Measurements from ENCODE around the gene TACR1. TPM values are rescaled to one million over a fixed set of nuclear protein-coding genes. Genes with fewer than 3 reads are reported as not detected.

The TACR1 gene
- total and polyA plus RNA-seq, 2 of the 13 experiments (the other 11 are each of a cell fraction or from before 2014, with no cell fraction given) = not detected

DNA sequence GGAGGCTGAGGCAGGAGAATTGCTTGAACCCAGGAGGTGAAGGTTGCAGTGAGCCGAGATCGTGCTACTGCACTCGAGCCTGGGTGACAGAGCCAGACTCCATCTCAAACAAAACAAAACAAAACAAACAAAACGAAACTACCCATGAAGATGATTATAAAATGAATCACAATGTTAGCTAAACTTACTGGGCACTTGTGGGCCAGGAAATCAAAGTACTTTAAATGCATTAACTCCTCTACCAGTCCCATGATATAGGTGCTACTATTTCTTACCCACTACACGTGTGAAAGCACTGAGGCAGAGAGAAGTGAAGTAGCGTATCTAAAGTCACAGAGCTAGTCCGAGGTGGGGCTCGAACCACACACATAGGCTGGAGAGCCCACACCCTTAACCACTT, 187.2 kb downstream of the TACR1 start:
- in situ Hi-C loops (cut with HindIII; ENCODE audit: extremely low pct_ligation_motif_present, low pct_unique_long_range_greater_than_20kb) = no loop called here
- BruUV-seq (replicated peaks) = no TSS peak

DNA sequence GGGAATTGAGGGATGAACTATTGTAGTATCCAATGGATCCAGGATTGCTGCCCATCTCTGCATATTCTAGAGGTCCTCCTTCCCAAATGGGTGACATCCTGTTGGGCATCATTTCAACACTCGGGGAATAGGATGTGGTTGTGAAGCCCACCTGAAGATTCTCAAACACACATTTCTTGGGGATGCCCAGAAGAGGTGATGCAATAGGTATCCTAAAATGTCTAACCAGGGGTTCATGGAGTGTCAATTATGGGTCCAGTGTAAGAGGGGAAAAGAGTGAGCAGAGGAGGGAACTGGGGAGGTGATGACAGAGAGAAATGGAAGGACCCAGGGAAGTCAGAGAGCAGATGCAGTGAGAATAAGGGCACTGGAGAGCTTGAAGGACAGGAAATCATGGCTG, 188.7 kb downstream of the TACR1 start:
- BruUV-seq (replicated peaks) = no TSS peak
- Histone ChIP-seq H3K79me2 (ENCODE audit: insufficient read depth, low read length) (no peaks in the 10 kb centered on the region), H2AFZ (ENCODE audit: low read length) (no peak overlapping the region), H3K27ac (ENCODE audit: extremely low read length, insufficient read depth, low read length) (no peak overlapping the region), H4K20me1 (ENCODE audit: insufficient read depth, low read length) (no peaks in the 10 kb centered on the region), H3K27me3 (ENCODE audit: control insufficient read depth in 1 of 2, insufficient read depth in 2 of 2, low read length in 2 of 2) (no peaks in the 10 kb centered on the region), H3K4me3 (replicated peaks in 1 of 3; ENCODE audit: insufficient read depth in 1 of 3, low read depth in 2 of 3, low read length in 3 of 3) (no peak overlapping the region), H3K4me1 (ENCODE audit: insufficient read depth, low read length) (no peaks in the 10 kb centered on the region), H3K36me3 (replicated peaks in 1 of 2; ENCODE audit: control insufficient read depth in 1 of 2, insufficient read depth in 2 of 2, low read length in 2 of 2) (no peaks in the 10 kb centered on the region; a peak in 2 of 5 replicates), H3K9ac (ENCODE audit: insufficient read depth, low read depth, low read length) (no peak overlapping the region), H3K9me3 (ENCODE audit: low read length) (no peaks in the 10 kb centered on the region), H3K4me2 (ENCODE audit: low read depth, low read length) (no peak overlapping the region)
- no peak for FAIRE-seq
- in situ Hi-C loops (cut with HindIII; ENCODE audit: extremely low pct_ligation_motif_present, low pct_unique_long_range_greater_than_20kb) = no loop called here
- ChIA-PET CTCF (ENCODE audit: low intra/inter-chr PET ratio, low total read pairs) (no interaction called here), POLR2A (no interaction called here)
- no peak for DNase-seq (ENCODE audit: low spot score)
- intact Hi-C loops (cut with micrococcal nuclease; ENCODE audit: unreplicated experiment) = no loop called here
- ATAC-seq = no peak
- TF ChIP-seq CEBPB (IDR thresholded peaks at IDR 0.05; ENCODE audit: borderline replicate concordance, low read depth, low read length) = peak; percentile 62; the same call in 1 of the 2 replicates
- no peak for TF ChIP-seq HHEX (CRISPR knock-in tag; IDR thresholded peaks at IDR 0.05)
- TF ChIP-seq PHF8 (CRISPR knock-in tag; IDR thresholded peaks at IDR 0.05) = no peak
- no peak for TF ChIP-seq ZNF749 (CRISPR knock-in tag; IDR thresholded peaks at IDR 0.05; ENCODE audit: borderline replicate concordance)
- TF ChIP-seq ATF7 (IDR thresholded peaks at IDR 0.05) = peak; percentile 64
- no peak for TF ChIP-seq ATF7 (CRISPR knock-in tag; IDR thresholded peaks at IDR 0.05)
- no peak for TF ChIP-seq CCAR2 (optimal IDR thresholded peaks at IDR 0.05; ENCODE audit: low read depth, low read length)
- no peak for TF ChIP-seq POLR2AphosphoS2 (IDR thresholded peaks at IDR 0.05; ENCODE audit: low read depth, low read length)
- TF ChIP-seq, protein P1, sequence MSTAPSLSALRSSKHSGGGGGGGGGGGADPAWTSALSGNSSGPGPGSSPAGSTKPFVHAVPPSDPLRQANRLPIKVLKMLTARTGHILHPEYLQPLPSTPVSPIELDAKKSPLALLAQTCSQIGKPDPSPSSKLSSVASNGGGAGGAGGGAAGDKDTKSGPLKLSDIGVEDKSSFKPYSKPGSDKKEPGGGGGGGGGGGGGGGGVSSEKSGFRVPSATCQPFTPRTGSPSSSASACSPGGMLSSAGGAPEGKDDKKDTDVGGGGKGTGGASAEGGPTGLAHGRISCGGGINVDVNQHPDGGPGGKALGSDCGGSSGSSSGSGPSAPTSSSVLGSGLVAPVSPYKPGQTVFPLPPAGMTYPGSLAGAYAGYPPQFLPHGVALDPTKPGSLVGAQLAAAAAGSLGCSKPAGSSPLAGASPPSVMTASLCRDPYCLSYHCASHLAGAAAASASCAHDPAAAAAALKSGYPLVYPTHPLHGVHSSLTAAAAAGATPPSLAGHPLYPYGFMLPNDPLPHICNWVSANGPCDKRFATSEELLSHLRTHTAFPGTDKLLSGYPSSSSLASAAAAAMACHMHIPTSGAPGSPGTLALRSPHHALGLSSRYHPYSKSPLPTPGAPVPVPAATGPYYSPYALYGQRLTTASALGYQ (CRISPR knock-in tag; IDR thresholded peaks at IDR 0.05) = no peak
- 89% methylated on average over 1 of the region's 1 CpG for WGBS (ENCODE audit: low lambda C conversion rate)

More for the DNA sequence above, 187.2 kb downstream of the TACR1 start:
- Histone ChIP-seq H4K20me1 (ENCODE audit: insufficient read depth, low read length) (no peaks in the 10 kb centered on the region), H3K9me3 (ENCODE audit: low read length) (no peaks in the 10 kb centered on the region), H3K4me2 (ENCODE audit: low read depth, low read length) (no peak overlapping the region), H3K27ac (ENCODE audit: extremely low read length, insufficient read depth, low read length) (no peak overlapping the region), H3K9ac (ENCODE audit: insufficient read depth, low read depth, low read length) (no peak overlapping the region), H3K36me3 (replicated peaks in 1 of 2; ENCODE audit: control insufficient read depth in 1 of 2, insufficient read depth in 2 of 2, low read length in 2 of 2) (no peaks in the 10 kb centered on the region; a peak in 2 of 5 replicates), H3K79me2 (ENCODE audit: insufficient read depth, low read length) (no peaks in the 10 kb centered on the region), H3K4me1 (ENCODE audit: insufficient read depth, low read length) (no peaks in the 10 kb centered on the region), H3K4me3 (replicated peaks in 1 of 3; ENCODE audit: insufficient read depth in 1 of 3, low read depth in 2 of 3, low read length in 3 of 3) (no peak overlapping the region), H3K27me3 (ENCODE audit: control insufficient read depth in 1 of 2, insufficient read depth in 2 of 2, low read length in 2 of 2) (no peaks in the 10 kb centered on the region), H2AFZ (ENCODE audit: low read length) (no peak overlapping the region)
- WGBS (ENCODE audit: low lambda C conversion rate) = 87% methylated on average over 8 of the region's 8 CpGs
- DNase-seq (ENCODE audit: low spot score) (no peak), FAIRE-seq (no peak), ATAC-seq (no peak)
- POLR2A ChIA-PET = no interaction called here
- intact Hi-C loops (cut with micrococcal nuclease; ENCODE audit: unreplicated experiment) = no loop called here
- CTCF ChIA-PET (ENCODE audit: low intra/inter-chr PET ratio, low total read pairs) = no interaction called here
- no peak for TF ChIP-seq ZMYM4 (CRISPR knock-in tag; IDR thresholded peaks at IDR 0.05)
- 0 out of 2 replicates have a peak, but pooled peaks have one; percentile 19 for TF ChIP-seq ZNF703 (CRISPR knock-in tag; IDR thresholded peaks at IDR 0.05; ENCODE audit: borderline replicate concordance)
